HepG2 (cell line): ENCODE results near the gene NLRP5. TPM values are rescaled to one million over a fixed set of nuclear protein-coding genes. Genes with fewer than 3 reads are reported as not detected.

ENCODE experiments used
- ATAC-seq: fragments of 200-7000 bp; cut with Tn5 transposase; 3 replicates; pipeline ENCODE4 v1.9.1; 2020; ENCODE audit warnings: mild to moderate bottlenecking, moderate library complexity
- Bru-seq: library from RNA; stranded (reverse); fragments of 400-500 nt; gene quantifications from one replicate; lab custom pipeline; 2021; lab: Mats Ljungman, UMichigan
- BruChase-seq, 2 experiments: library from RNA; stranded (reverse); fragments of 400-500 nt; gene quantifications; one replicate each; lab custom pipeline; 2021; lab: Mats Ljungman, UMichigan
- BruUV-seq: library from RNA; stranded (reverse); fragments of 400-500 nt; replicated peaks from 2 replicates; lab custom pipeline; 2021; lab: Mats Ljungman, UMichigan
- CTCF ChIA-PET: fragments of 300-600 bp; formaldehyde crosslinking; extraction: SDS; loops from one replicate; lab custom pipeline; 2021; ENCODE audit warnings: low total read pairs, inconsistent platforms, low intra/inter-chr PET ratio; lab: Yijun Ruan, JAX
- POLR2A ChIA-PET: fragments of 350-600 bp; sonication (Branson Sonifier 250); formaldehyde crosslinking; loops from one replicate; lab custom pipeline; 2020; ENCODE audit warnings: antibody characterized with exemption, inconsistent platforms; lab: Yijun Ruan, JAX
- DNase-seq: peaks from one replicate; pipeline ENCODE4 v3.0.0-alpha.2; 2015; ENCODE audit warnings: low spot score
- FAIRE-seq: peaks from 3 replicates; lab custom pipeline; 2011; peaks lifted over from hg19 to GRCh38; lab: Jason Lieb, UNC
- H2AFZ ChIP-seq: one replicate; pipeline ENCODE4 v1.6.1; 2011; ENCODE audit warnings: low read length, inconsistent platforms
- H3K27ac ChIP-seq: fragments of 300-600 bp; 3 replicates; pipeline ENCODE4 v1.8.0; 2011; ENCODE audit warnings: mixed run types, mild to moderate bottlenecking, mixed read lengths, low read length, inconsistent platforms; ENCODE audit not compliant: insufficient read depth; ENCODE audit errors: extremely low read length
- H3K27me3 ChIP-seq, 2 experiments: fragments of 200-600 bp in 1 of 2; 2 replicates in 1 of 2; 3 replicates in 1 of 2; pipeline versions ENCODE4 v1.6.0 to v1.8.0; 2011; ENCODE audit warnings: low read length in 2 of 2, mild to moderate bottlenecking in 2 of 2, moderate library complexity in 2 of 2, inconsistent platforms in 1 of 2; ENCODE audit not compliant: insufficient read depth in 2 of 2, control insufficient read depth in 1 of 2
- H3K36me3 ChIP-seq, 2 experiments: fragments of 200-600 bp in 1 of 2; replicated peaks in 1 of 2; 2 replicates in 1 of 2; 3 replicates in 1 of 2; pipeline versions ENCODE4 v1.5.1 to v1.8.0; 2011; ENCODE audit warnings: low read length in 2 of 2, inconsistent platforms in 1 of 2; ENCODE audit not compliant: insufficient read depth in 2 of 2, control insufficient read depth in 1 of 2
- H3K4me1 ChIP-seq: 2 replicates; pipeline ENCODE4 v1.5.1; 2012; ENCODE audit warnings: low read length, inconsistent platforms; ENCODE audit not compliant: insufficient read depth
- H3K4me2 ChIP-seq: 2 replicates; pipeline ENCODE4 v1.6.0; 2011; ENCODE audit warnings: low read depth, low read length, inconsistent platforms
- H3K4me3 ChIP-seq, 3 experiments: fragments of 200-600 bp in 1 of 3; sonication (generic), shearing (Covaris generic) in 1 of 3; replicated peaks in 1 of 3; 2 replicates each; pipeline ENCODE4 v1.5.1; 2011 to 2016; ENCODE audit warnings: low read length in 3 of 3, inconsistent platforms in 2 of 3, low read depth in 2 of 3, mild to moderate bottlenecking in 2 of 3, control low read depth in 1 of 3, mixed read lengths in 1 of 3; ENCODE audit not compliant: insufficient read depth in 1 of 3
- H3K79me2 ChIP-seq: one replicate; pipeline ENCODE4 v1.6.1; 2011; ENCODE audit warnings: low read length, inconsistent platforms; ENCODE audit not compliant: insufficient read depth
- H3K9ac ChIP-seq: 2 replicates; pipeline ENCODE4 v1.6.0; 2011; ENCODE audit warnings: mild to moderate bottlenecking, low read depth, low read length, inconsistent platforms; ENCODE audit not compliant: insufficient read depth
- H3K9me3 ChIP-seq: 2 replicates; pipeline ENCODE4 v1.5.1; 2012; ENCODE audit warnings: mild to moderate bottlenecking, low read length
- H4K20me1 ChIP-seq: 2 replicates; pipeline ENCODE4 v1.6.0; 2011; ENCODE audit warnings: inconsistent platforms, mild to moderate bottlenecking, low read length, moderate library complexity; ENCODE audit not compliant: insufficient read depth
- CBX2 ChIP-seq, 2 experiments: fragments of 200-600 bp in 1 of 2; sonication (generic); formaldehyde crosslinking in 1 of 2; IDR thresholded peaks; 2 replicates each; pipeline versions ENCODE4 v1.7.0 to v1.8.1; 2018 to 2022; ENCODE audit warnings: low read depth in 2 of 2, low read length in 1 of 2, mild to moderate bottlenecking in 1 of 2, missing genetic modification reagents in 1 of 2
- ETV5 ChIP-seq: IDR thresholded peaks from 2 replicates; pipeline ENCODE4 v1.6.1; 2018; ENCODE audit warnings: missing biosample characterization, missing genetic modification reagents, inconsistent platforms, borderline replicate concordance
- NCOA1 ChIP-seq: sonication (generic); formaldehyde crosslinking; IDR thresholded peaks from 2 replicates; pipeline ENCODE4 v1.9.0; 2021; ENCODE audit warnings: missing genetic modification reagents
- SALL1 ChIP-seq: sonication (generic); formaldehyde crosslinking; IDR thresholded peaks from 2 replicates; pipeline ENCODE4 v1.8.0; 2022; ENCODE audit warnings: mild to moderate bottlenecking, missing genetic modification reagents
- ZNF337 ChIP-seq: sonication (generic); formaldehyde crosslinking; IDR thresholded peaks from 2 replicates; pipeline ENCODE4 v1.5.1; 2020; ENCODE audit warnings: missing genetic modification reagents, low read depth, mild to moderate bottlenecking, borderline replicate concordance
- ZNF768 ChIP-seq: sonication (generic); formaldehyde crosslinking; IDR thresholded peaks from 2 replicates; pipeline ENCODE4 v1.4.0; 2020; ENCODE audit warnings: missing genetic modification reagents
- ZSCAN21 ChIP-seq: sonication (generic); formaldehyde crosslinking; IDR thresholded peaks from 2 replicates; pipeline ENCODE4 v1.8.0; 2022; ENCODE audit warnings: mild to moderate bottlenecking, missing genetic modification reagents, moderate library complexity, borderline replicate concordance
- WGBS: methylation state at CpG from one replicate; pipeline ENCODE4 v1.1.6; 2017; ENCODE audit warnings: low lambda C conversion rate; 5-methylcytosine and 5-hydroxymethylcytosine counted together
- in situ Hi-C: cut with HindIII; loops from 2 replicates; pipeline ENCODE4 v1.10.0; 2017; ENCODE audit warnings: low pct_unique_long_range_greater_than_20kb; ENCODE audit not compliant: extremely low pct_ligation_motif_present
- intact Hi-C: fragments of 100-400 bp; cut with micrococcal nuclease; formaldehyde crosslinking; loops from one replicate; pipeline ENCODE4 v1.10.0; 2022; ENCODE audit not compliant: unreplicated experiment
- long read RNA-seq, 2 experiments: library from RNA in 1 of 2; library from polyadenylated mRNA in 1 of 2; stranded (forward) in 1 of 2; unstranded in 1 of 2; transcript quantifications; one replicate each; pipeline ENCODE4 v2.0.0, GENCODE V29; 2019 to 2022
- polyA minus RNA-seq, 3 experiments: library from RNA; depleted of rRNA, polyadenylated mRNA; stranded (reverse); fragments of >200 nt; gene quantifications; 2 replicates each; pipeline ENCODE4 v1.2.3, GENCODE V29; 2011; ENCODE audit warnings: low replicate concordance in 1 of 3
- polyA plus RNA-seq, 8 experiments: library from polyadenylated mRNA; depleted of rRNA in 3 of 8; stranded (reverse) in 7 of 8; unstranded in 1 of 8; fragments of >200 nt; fragmentation: Illumina TruSeq in 4 of 8; extraction: Trizol in 4 of 8; gene quantifications; 2 replicates each; pipeline versions ENCODE4 v1.2.1 to v1.2.3, GENCODE V29; 2011 to 2016; ENCODE audit warnings: low read depth in 4 of 8, missing spikeins in 1 of 8, mixed read lengths in 1 of 8; ENCODE audit not compliant: insufficient read depth in 1 of 8
- total RNA-seq, 5 experiments: library from RNA; depleted of rRNA; stranded (reverse); fragments of >200 nt; fragmentation: Illumina TruSeq; extraction: Trizol; gene quantifications; 2 replicates each; pipeline ENCODE4 v1.2.3, GENCODE V29; 2016; ENCODE audit warnings: low read depth in 1 of 5

NLRP5 gene
- total RNA-seq (2016; rRNA removed; fragmentation: Illumina TruSeq; extraction: Trizol) (not detected in 2 replicates), polyA plus RNA-seq (2011; rRNA removed) (not detected in 2 replicates), polyA minus RNA-seq (2011; rRNA and poly(A)+ RNA removed; ENCODE audit: low replicate concordance) (not detected in 2 replicates), Bru-seq, nascent RNA (not detected), BruChase-seq, experiment 1, labeled RNA remaining after a 6-hour chase (not detected), BruChase-seq, experiment 2, labeled RNA remaining after a 2-hour chase (not detected)
- total RNA-seq (2016; cell fraction: cytosol; rRNA removed; fragmentation: Illumina TruSeq; extraction: Trizol; ENCODE audit: low read depth) = not detected in 2 replicates
- total RNA-seq (2016; cell fraction: insoluble cytoplasmic fraction; rRNA removed; fragmentation: Illumina TruSeq; extraction: Trizol) = not detected in 2 replicates
- not detected in 2 replicates for total RNA-seq (2016; cell fraction: membrane; rRNA removed; fragmentation: Illumina TruSeq; extraction: Trizol)
- not detected in 2 replicates for total RNA-seq (2016; cell fraction: nucleus; rRNA removed; fragmentation: Illumina TruSeq; extraction: Trizol)
- polyA plus RNA-seq (2011; cell fraction: cytosol; rRNA removed) = not detected in 2 replicates
- polyA plus RNA-seq (2011; cell fraction: nucleus; rRNA removed) = not detected in 2 replicates
- polyA plus RNA-seq (2012) = not detected in 2 replicates
- not detected in 2 replicates for polyA plus RNA-seq (2016; cell fraction: cytosol; fragmentation: Illumina TruSeq; extraction: Trizol; ENCODE audit: low read depth)
- not detected in 2 replicates for polyA plus RNA-seq (2016; cell fraction: insoluble cytoplasmic fraction; fragmentation: Illumina TruSeq; extraction: Trizol; ENCODE audit: low read depth)
- polyA plus RNA-seq (2016; cell fraction: membrane; fragmentation: Illumina TruSeq; extraction: Trizol; ENCODE audit: low read depth) = not detected in 2 replicates
- not detected in 2 replicates for polyA plus RNA-seq (2016; cell fraction: nucleus; fragmentation: Illumina TruSeq; extraction: Trizol; ENCODE audit: insufficient read depth, low read depth)
- not detected in 2 replicates for polyA minus RNA-seq (2011; cell fraction: cytosol; rRNA and poly(A)+ RNA removed)
- polyA minus RNA-seq (2011; cell fraction: nucleus; rRNA and poly(A)+ RNA removed) = not detected in 2 replicates
- long read RNA-seq, experiment 1 = 0 reads
- long read RNA-seq, experiment 2 = 0 reads

DNA sequence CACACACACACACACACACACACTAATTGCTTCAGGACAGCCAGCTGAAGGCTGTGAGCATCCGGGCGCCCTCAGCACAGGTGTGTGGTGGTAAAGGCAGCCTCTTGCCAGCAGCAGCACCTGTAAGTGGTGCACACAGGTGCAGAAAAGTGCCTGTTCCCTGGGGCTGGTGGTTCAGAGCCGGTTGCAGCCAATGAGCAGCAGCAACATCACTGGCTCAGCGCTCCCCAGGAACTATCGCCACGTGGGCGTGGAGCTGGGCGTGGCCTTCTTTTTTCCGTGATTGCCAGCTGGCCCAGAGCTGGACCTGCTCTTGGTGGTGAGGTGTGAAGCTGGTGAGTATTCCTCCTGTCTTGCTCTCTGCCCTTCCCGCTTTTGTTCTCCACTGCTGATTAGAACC is at the start of gene NLRP5:
Gene NLRP5 (plus strand): TSS at position 289 of the 400 bp plus-strand sequence.
- FAIRE-seq (no peak), DNase-seq (no peak), ATAC-seq (no peak)
- Histone ChIP-seq H2AFZ (no peak within 1 kb of the TSS), H3K9ac (no peak within 1 kb of the TSS), H3K79me2 (no peaks in the 10 kb centered on the region), H3K27ac (no peak within 1 kb of the TSS), H3K27me3 (peaks cover 0 to 19% of the 10 kb centered on the region in 2 experiments; a peak in 1 of 5 replicates), H3K9me3 (no peaks in the 10 kb centered on the region), H4K20me1 (no peaks in the 10 kb centered on the region), H3K36me3 (no peaks in the 10 kb centered on the region), H3K4me3 (no peak within 1 kb of the TSS), H3K4me1 (no peaks in the 10 kb centered on the region), H3K4me2 (no peak within 1 kb of the TSS)
- BruUV-seq = no TSS peak
- in situ Hi-C loops = no loop called here
- 9% methylated on average over 5 of the region's 10 CpGs for WGBS
- ChIA-PET POLR2A (no interaction called here), CTCF (no interaction called here)
- intact Hi-C loops = no loop called here
- TF ChIP-seq ZSCAN21 (CRISPR knock-in tag) (no peak), NCOA1 (CRISPR knock-in tag) (no peak), ETV5 (CRISPR knock-in tag) (no peak), ZNF337 (CRISPR knock-in tag) (no peak), CBX2 (IDR thresholded peaks at IDR 0.05; ENCODE audit: low read depth, low read length) (no peak), CBX2 (CRISPR knock-in tag; IDR thresholded peaks at IDR 0.05; ENCODE audit: low read depth) (no peak), SALL1 (no peak), ZNF768 (CRISPR knock-in tag) (no peak)
